Naive thymus-derived CD4-positive, alpha-beta T cell (primary cell): ENCODE measurements around the gene SLC6A11. TPM values are rescaled to one million over a fixed set of nuclear protein-coding genes. Genes with fewer than 3 reads are reported as not detected.
A peak's percentile ranks its signal among the peaks of the same experiment; 100 is the strongest.

ENCODE experiments used
- ATAC-seq: fragments of 150-1000 bp; cut with Tn5 transposase; 2 replicates; pipeline ENCODE4 v1.10.0; 2021; ENCODE audit warnings: mild to moderate bottlenecking, moderate library complexity
- CTCF ChIA-PET: fragments of 350-600 bp; sonication (Branson Sonifier 250); formaldehyde crosslinking; loops from one replicate; lab custom pipeline; 2021; ENCODE audit warnings: antibody characterized with exemption; lab: Charles Lee
- POLR2A ChIA-PET: fragments of 350-600 bp; sonication (Branson Sonifier 250); formaldehyde crosslinking; loops from one replicate; lab custom pipeline; 2021; ENCODE audit warnings: antibody characterized with exemption, inconsistent platforms; lab: Charles Lee
- DNase-seq, 9 donors: peaks; one replicate each; pipeline versions ENCODE4 v3.0.0 to v3.0.0-alpha.2; 2020 to 2022; ENCODE audit warnings: mixed read lengths in 1 of 9
- H3K27ac ChIP-seq: one replicate; pipeline ENCODE4 v1.7.0; 2013; ENCODE audit warnings: mild to moderate bottlenecking, low read depth, low read length, moderate library complexity
- H3K27me3 ChIP-seq, 2 donors: one replicate each; pipeline ENCODE4 v1.7.0; 2013; ENCODE audit warnings: low read length in 2 of 2, mild to moderate bottlenecking in 2 of 2, moderate library complexity in 2 of 2; ENCODE audit not compliant: control insufficient read depth in 2 of 2, insufficient read depth in 2 of 2
- H3K36me3 ChIP-seq, 3 experiments: 1 replicate in 2 of 3; 2 replicates in 1 of 3; pipeline ENCODE4 v1.7.0; 2013; ENCODE audit warnings: low read length in 3 of 3, mild to moderate bottlenecking in 3 of 3, moderate library complexity in 1 of 3; ENCODE audit not compliant: insufficient read depth in 3 of 3, control insufficient read depth in 2 of 3
- H3K4me1 ChIP-seq, 2 donors: one replicate each; pipeline ENCODE4 v1.7.0; 2013; ENCODE audit warnings: low read length in 2 of 2, mild to moderate bottlenecking in 2 of 2, moderate library complexity in 1 of 2; ENCODE audit not compliant: control insufficient read depth in 2 of 2, insufficient read depth in 2 of 2
- H3K4me3 ChIP-seq: 2 replicates; pipeline ENCODE4 v1.7.0; 2013; ENCODE audit warnings: mild to moderate bottlenecking, low read length
- H3K9me3 ChIP-seq, 3 experiments: 1 replicate in 2 of 3; 2 replicates in 1 of 3; pipeline ENCODE4 v1.7.0; 2013; ENCODE audit warnings: low read length in 3 of 3; ENCODE audit not compliant: control insufficient read depth in 2 of 3
- H3K27ac Mint-ChIP-seq, 9 donors: one replicate each; pipeline ENCODE4 v1.8.0; 2020 to 2022; ENCODE audit warnings: mixed read lengths in 9 of 9, mild to moderate bottlenecking in 8 of 9, moderate library complexity in 5 of 9, inconsistent platforms in 2 of 9
- H3K27me3 Mint-ChIP-seq, 5 donors: one replicate each; pipeline ENCODE4 v1.8.0; 2021 to 2022; ENCODE audit warnings: mixed read lengths in 5 of 5, mild to moderate bottlenecking in 1 of 5
- H3K36me3 Mint-ChIP-seq, 5 donors: one replicate each; pipeline ENCODE4 v1.8.0; 2020 to 2022; ENCODE audit warnings: mixed read lengths in 5 of 5, mild to moderate bottlenecking in 3 of 5, inconsistent platforms in 1 of 5
- H3K4me1 Mint-ChIP-seq, 7 donors: one replicate each; pipeline ENCODE4 v1.8.0; 2020 to 2022; ENCODE audit warnings: mixed read lengths in 7 of 7, mild to moderate bottlenecking in 3 of 7, inconsistent platforms in 1 of 7
- H3K4me3 Mint-ChIP-seq, 10 donors: one replicate each; pipeline ENCODE4 v1.8.0; 2020 to 2022; ENCODE audit warnings: mild to moderate bottlenecking in 10 of 10, mixed read lengths in 10 of 10, moderate library complexity in 6 of 10, inconsistent platforms in 2 of 10
- H3K9me3 Mint-ChIP-seq, 11 donors: one replicate each; pipeline ENCODE4 v1.8.0; 2020 to 2022; ENCODE audit warnings: mixed read lengths in 11 of 11, mild to moderate bottlenecking in 4 of 11, inconsistent platforms in 1 of 11, moderate library complexity in 1 of 11
- intact Hi-C, 2 donors: fragments of 100-400 bp; cut with micrococcal nuclease; formaldehyde crosslinking; loops; one replicate each; pipeline ENCODE4 v1.15.1; 2023
- polyA plus RNA-seq, 2 donors: library from polyadenylated mRNA; unstranded; fragments of 300-500 nt; fragmentation: Illumina TruSeq; gene quantifications; one replicate each; pipeline ENCODE4 v1.2.3, GENCODE V29; 2021
- total RNA-seq, 6 experiments: library from RNA in 5 of 6; stranded (reverse) in 5 of 6; gene quantifications; 1 replicate in 5 of 6; 2 replicates in 1 of 6; pipeline ENCODE4 v1.2.3 and lab custom pipeline; 2021 to 2026

Gene SLC6A11
- total and polyA plus RNA-seq, 7 experiments from 2014 or later, result not detected

- intact Hi-C loops, result no loop called here
- peaks cover 0 to 5% (median 0%) of the 10 kb centered on the region in 11 donors for H3K9me3 Mint-ChIP-seq
- CTCF ChIA-PET, result no interaction called here
Observed at GRCh38 chr3:10778492-10779292, 37.3 kb upstream of the SLC6A11 start.

DNA sequence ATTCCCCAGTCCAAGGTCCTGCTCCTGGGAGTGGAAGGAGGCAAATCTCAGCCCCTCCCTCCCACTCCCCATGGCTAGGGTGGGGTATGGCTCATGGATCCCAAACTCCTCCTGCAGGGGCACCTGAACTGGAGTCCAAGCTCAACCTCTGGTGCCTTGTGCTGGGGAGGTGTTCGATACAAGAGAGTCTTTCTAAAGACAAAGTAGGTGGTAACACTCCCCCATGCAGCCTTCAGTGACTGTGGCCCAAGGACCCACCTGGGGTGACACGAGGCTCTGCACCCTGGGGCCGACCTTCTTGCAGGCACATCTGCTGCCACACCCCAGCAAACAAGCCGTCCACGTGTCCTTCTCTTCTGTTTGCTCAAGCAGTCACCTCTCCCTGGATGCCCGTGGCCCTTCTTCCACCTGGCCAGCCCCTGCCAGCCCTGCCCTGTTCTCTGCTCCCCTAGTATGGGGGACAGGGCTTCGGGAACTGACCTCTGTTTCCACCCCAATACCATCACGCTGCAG, 36.7 kb upstream of the SLC6A11 start:
- peaks cover 0 to 4% (median 0%) of the 10 kb centered on the region in 11 donors for H3K9me3 Mint-ChIP-seq
- POLR2A ChIA-PET, result no interaction called here
- peaks cover 6 to 52% (median 30%) of the 10 kb centered on the region in 5 donors for H3K27me3 Mint-ChIP-seq
- H3K9me3 ChIP-seq, result no peaks in the 10 kb centered on the region
- H3K36me3 Mint-ChIP-seq, result no peaks in the 10 kb centered on the region
- no peak overlapping the region for H3K27ac ChIP-seq
- H3K4me3 Mint-ChIP-seq, result no peak overlapping the region
- peaks cover 0 to 6% (median 0%) of the 10 kb centered on the region in 7 donors for H3K4me1 Mint-ChIP-seq
- ATAC-seq, result no peak
- no peaks in the 10 kb centered on the region for H3K36me3 ChIP-seq
- H3K4me1 ChIP-seq, result no peaks in the 10 kb centered on the region
- intact Hi-C loops, result no loop called here
- H3K4me3 ChIP-seq, result no peak overlapping the region
- CTCF ChIA-PET, result no interaction called here
- no peak overlapping the region for H3K27ac Mint-ChIP-seq
- no peak for DNase-seq
- no peaks in the 10 kb centered on the region for H3K27me3 ChIP-seq

More at GRCh38 chr3:10778492-10779292, 37.3 kb upstream of the SLC6A11 start:
- POLR2A ChIA-PET, result no interaction called here
- Mint-ChIP-seq H3K4me1 (peaks cover 0 to 2% (median 0%) of the 10 kb centered on the region in 7 donors), H3K27ac (no peak overlapping the region), H3K27me3 (peaks cover under 1 to 48% (median 34%) of the 10 kb centered on the region in 5 donors), H3K36me3 (no peaks in the 10 kb centered on the region), H3K4me3 (no peak overlapping the region)
- no peaks in the 10 kb centered on the region for H3K27me3 ChIP-seq
- no peak overlapping the region for H3K27ac ChIP-seq
- ATAC-seq (no peak), DNase-seq (no peak)
- no peaks in the 10 kb centered on the region for H3K9me3 ChIP-seq
- no peaks in the 10 kb centered on the region for H3K4me1 ChIP-seq
- no peak overlapping the region for H3K4me3 ChIP-seq
- H3K36me3 ChIP-seq, result no peaks in the 10 kb centered on the region

DNA sequence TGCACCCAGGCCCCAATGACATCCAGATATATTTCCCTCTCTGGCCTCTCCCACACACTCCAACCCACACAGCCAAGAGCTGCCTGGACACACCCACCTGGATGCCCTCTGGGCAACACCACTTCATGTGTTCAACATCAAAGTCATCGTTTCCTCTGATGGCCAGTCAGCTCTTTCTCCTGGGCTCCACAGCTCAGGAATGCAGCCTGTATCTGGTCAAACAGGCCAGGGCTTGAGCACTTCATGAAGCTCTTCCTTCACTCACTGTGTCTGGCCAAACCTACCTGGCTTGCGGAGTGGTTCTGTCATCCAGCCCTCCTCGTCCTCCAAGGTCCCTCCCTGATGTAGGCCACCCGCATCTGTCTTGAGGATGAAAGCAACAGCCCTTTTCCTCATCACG, 35.8 kb upstream of the SLC6A11 start:
- no peaks in the 10 kb centered on the region for H3K9me3 ChIP-seq
- H3K27ac ChIP-seq, result no peak overlapping the region
- H3K27me3 ChIP-seq, result no peaks in the 10 kb centered on the region
- no peak overlapping the region for H3K4me3 ChIP-seq
- no peak overlapping the region for H3K27ac Mint-ChIP-seq
- POLR2A ChIA-PET, result no interaction called here
- H3K4me1 ChIP-seq, result no peaks in the 10 kb centered on the region
- CTCF ChIA-PET, result no interaction called here
- H3K9me3 Mint-ChIP-seq, result peaks cover 0 to 4% (median 0%) of the 10 kb centered on the region in 11 donors
- DNase-seq, result no peak
- H3K36me3 ChIP-seq, result no peaks in the 10 kb centered on the region
- peaks cover 0 to 6% (median 0%) of the 10 kb centered on the region in 7 donors for H3K4me1 Mint-ChIP-seq
- no peak overlapping the region for H3K4me3 Mint-ChIP-seq
- intact Hi-C loops, result no loop called here
- ATAC-seq, result no peak
- peaks cover 9 to 58% (median 27%) of the 10 kb centered on the region in 5 donors for H3K27me3 Mint-ChIP-seq
- no peaks in the 10 kb centered on the region for H3K36me3 Mint-ChIP-seq

DNA sequence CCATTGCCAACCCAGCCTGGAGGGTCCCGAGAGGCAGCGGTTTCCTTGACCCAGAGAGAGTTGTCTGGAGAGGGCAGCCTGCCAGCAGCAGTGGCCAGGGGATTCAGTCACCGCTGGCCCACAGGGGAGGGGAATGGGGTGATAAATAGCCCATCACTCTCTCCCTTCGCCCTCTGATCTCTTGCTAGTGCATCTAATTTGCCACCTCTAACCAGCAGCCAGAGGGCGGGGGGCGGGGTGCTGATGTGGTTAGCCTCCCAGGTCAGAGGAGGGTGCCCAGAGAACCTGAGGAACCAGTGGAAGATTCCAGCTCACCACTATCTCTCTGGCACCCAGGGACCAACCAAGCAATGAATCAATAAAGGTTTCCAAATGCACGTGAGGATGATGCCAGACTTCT, 35.1 kb upstream of the SLC6A11 start:
- ChIA-PET CTCF (no interaction called here), POLR2A (no interaction called here)
- H3K9me3 ChIP-seq, result no peaks in the 10 kb centered on the region
- ATAC-seq (no peak), DNase-seq (no peak)
- no peaks in the 10 kb centered on the region for H3K4me1 ChIP-seq
- intact Hi-C loops, result no loop called here
- Mint-ChIP-seq H3K4me3 (no peak overlapping the region), H3K9me3 (peaks cover 0 to 4% (median 0%) of the 10 kb centered on the region in 11 donors), H3K36me3 (no peaks in the 10 kb centered on the region), H3K27ac (no peak overlapping the region), H3K4me1 (peaks cover 0 to 6% (median 0%) of the 10 kb centered on the region in 7 donors), H3K27me3 (peaks cover 9 to 64% (median 28%) of the 10 kb centered on the region in 5 donors)
- no peaks in the 10 kb centered on the region for H3K27me3 ChIP-seq
- H3K36me3 ChIP-seq, result no peaks in the 10 kb centered on the region
- H3K27ac ChIP-seq, result no peak overlapping the region
- H3K4me3 ChIP-seq, result no peak overlapping the region

- no peaks in the 10 kb centered on the region for H3K9me3 ChIP-seq
- Mint-ChIP-seq H3K27ac (no peak overlapping the region), H3K27me3 (peaks cover 12 to 67% (median 28%) of the 10 kb centered on the region in 5 donors), H3K4me1 (peaks cover 0 to 6% (median 0%) of the 10 kb centered on the region in 7 donors), H3K36me3 (no peaks in the 10 kb centered on the region), H3K9me3 (peaks cover 0 to 4% (median 0%) of the 10 kb centered on the region in 11 donors), H3K4me3 (no peak overlapping the region)
- no peak overlapping the region for H3K4me3 ChIP-seq
- no peaks in the 10 kb centered on the region for H3K36me3 ChIP-seq
- H3K4me1 ChIP-seq, result no peaks in the 10 kb centered on the region
- ATAC-seq, result no peak
- DNase-seq, result no peak
- intact Hi-C loops, result no loop called here
- CTCF ChIA-PET, result interaction anchor here (2.1 kb wide), 1 partner anchor 23 kb away, joined by 5 read pairs; no protein-coding TSS in a partner anchor
- no peaks in the 10 kb centered on the region for H3K27me3 ChIP-seq
- POLR2A ChIA-PET, result no interaction called here
- no peak overlapping the region for H3K27ac ChIP-seq
Observed at GRCh38 chr3:10781981-10782380, 34.0 kb upstream of the SLC6A11 start.

GRCh38 chr3:10783360-10784351, 32.4 kb upstream of the SLC6A11 start:
- Mint-ChIP-seq H3K9me3 (peaks cover 0 to 2% (median 0%) of the 10 kb centered on the region in 11 donors), H3K27me3 (peaks cover 21 to 61% (median 28%) of the 10 kb centered on the region in 5 donors), H3K36me3 (no peaks in the 10 kb centered on the region), H3K4me3 (no peak overlapping the region), H3K4me1 (peaks cover 0 to 6% (median 0%) of the 10 kb centered on the region in 7 donors), H3K27ac (no peak overlapping the region)
- intact Hi-C loops, result no loop called here
- peak; percentile 38 for ATAC-seq
- Histone ChIP-seq H3K36me3 (no peaks in the 10 kb centered on the region), H3K27me3 (no peaks in the 10 kb centered on the region), H3K4me3 (no peak overlapping the region), H3K4me1 (no peaks in the 10 kb centered on the region), H3K27ac (no peak overlapping the region), H3K9me3 (no peaks in the 10 kb centered on the region)
- ChIA-PET CTCF (interaction anchor here (2.1 kb wide), 1 partner anchor 25 kb away, joined by 5 read pairs; no protein-coding TSS in a partner anchor), POLR2A (no interaction called here)
- peak in 5 of 9 donors; percentile 5 to 36 (median 22) for DNase-seq
